Fibroblast of skin of right biceps (primary cell): ENCODE data around the gene TSEN15.
"Not testable (repeated sequence)": the region's sequence is repeated elsewhere in the genome, so short reads cannot be mapped to it uniquely, and the experiment has no call there.

Source experiments
- DNase-seq: peaks from one replicate; pipeline ENCODE4 v3.0.0-alpha.2; 2013

Gene TSEN15

GRCh38 chr1:184059887-184060286, 8.4 kb downstream of the TSEN15 start:
- DNase-seq: no peak

GRCh38 chr1:184060316-184060715, 8.8 kb downstream of the TSEN15 start:
- DNase-seq: peak; percentile 68

DNA sequence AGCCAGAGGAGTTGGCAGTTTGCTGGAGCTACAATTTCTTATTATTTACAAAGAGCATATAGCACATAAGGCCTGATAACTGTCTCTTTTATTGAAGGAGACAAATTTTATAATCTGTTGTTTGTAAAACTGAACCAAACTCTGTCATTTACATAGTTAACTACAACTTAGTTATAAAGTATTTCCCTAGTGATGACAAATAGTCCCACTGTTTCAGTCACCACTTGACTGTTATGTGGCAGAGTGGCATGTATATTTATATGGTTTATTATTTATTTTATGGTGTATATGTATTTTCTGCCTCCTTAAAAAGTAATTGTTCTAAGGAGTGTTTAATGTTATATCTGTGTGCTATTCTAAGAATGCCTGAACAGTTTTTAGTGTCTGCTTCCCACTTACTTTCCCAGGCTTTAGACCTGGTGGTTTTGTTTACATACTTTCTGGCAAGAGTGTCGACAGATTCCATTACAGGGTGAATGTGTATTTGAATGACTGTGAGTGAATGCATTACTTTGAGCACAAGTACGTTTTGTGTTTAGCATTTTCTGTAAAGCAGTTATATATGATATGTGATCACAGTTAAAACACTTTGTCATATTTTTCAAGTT, 10.0 kb downstream of the TSEN15 start:
- DNase-seq: peak; percentile 88

GRCh38 chr1:184062640-184063286, 11.2 kb downstream of the TSEN15 start:
- DNase-seq: no peak

DNA sequence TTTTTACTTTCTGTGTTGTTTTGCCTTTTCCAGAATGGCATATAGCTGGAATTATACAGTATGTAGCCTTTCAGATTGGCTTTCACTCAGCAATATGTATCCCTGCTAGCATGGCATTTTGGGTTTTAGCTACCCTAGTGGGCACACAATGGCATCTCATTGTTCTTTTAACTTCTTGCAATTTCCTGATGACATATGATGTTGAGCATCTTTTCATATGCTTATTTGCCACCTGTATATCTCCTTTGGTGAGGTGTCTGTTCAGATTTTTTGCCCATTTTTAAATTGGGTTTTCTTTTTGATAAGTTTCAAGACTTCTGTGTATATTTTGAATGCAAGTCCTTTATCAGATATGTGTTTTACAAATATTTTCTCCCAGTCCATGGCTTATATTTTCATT, 14.0 kb downstream of the TSEN15 start:
- DNase-seq: no peak

- DNase-seq: no peak
These were observed 16.8 kb downstream of the TSEN15 start for GRCh38 chr1:184068354-184068753.

GRCh38 chr1:184069675-184070074, 18.1 kb downstream of the TSEN15 start:
- DNase-seq: peak; percentile 20

DNA sequence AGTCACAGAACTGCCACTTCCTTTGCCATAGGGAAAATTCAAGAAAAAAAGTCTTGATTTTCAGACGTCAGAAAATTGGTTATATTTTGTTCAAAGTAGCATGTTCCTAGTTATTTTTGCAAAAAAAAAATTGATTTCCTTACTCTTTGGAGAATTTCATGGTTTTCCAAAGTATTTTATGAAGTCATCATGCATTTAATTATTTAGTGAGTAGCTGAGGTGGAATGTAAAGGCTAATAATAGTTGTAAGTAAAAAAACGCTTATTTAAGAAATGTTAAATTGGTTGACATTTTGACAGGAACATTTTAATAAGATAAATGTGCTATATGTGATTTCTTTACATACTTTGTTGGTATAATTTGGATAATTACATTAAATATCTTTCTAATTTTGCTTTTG, 20.8 kb downstream of the TSEN15 start:
- peak; percentile 31 for DNase-seq

DNA sequence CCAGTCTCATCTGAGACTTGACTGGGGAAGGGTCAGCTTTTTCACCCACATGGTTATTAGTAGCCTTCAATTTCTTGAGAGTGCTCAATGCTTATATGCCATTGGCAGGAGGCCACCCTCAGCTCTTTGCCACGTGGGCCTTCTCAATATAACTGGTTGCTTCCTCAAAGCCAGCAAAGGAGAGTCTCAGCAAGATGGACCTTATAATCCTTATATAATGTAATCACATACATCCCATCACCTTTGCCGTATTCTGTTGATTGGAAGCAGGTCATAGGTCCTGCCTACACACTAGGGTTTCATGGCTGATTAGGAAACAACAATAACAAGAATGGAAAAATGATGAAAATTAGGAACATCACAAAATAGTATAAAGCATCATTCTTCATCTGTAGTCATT, 22.9 kb downstream of the TSEN15 start:
- DNase-seq: no peak

DNA sequence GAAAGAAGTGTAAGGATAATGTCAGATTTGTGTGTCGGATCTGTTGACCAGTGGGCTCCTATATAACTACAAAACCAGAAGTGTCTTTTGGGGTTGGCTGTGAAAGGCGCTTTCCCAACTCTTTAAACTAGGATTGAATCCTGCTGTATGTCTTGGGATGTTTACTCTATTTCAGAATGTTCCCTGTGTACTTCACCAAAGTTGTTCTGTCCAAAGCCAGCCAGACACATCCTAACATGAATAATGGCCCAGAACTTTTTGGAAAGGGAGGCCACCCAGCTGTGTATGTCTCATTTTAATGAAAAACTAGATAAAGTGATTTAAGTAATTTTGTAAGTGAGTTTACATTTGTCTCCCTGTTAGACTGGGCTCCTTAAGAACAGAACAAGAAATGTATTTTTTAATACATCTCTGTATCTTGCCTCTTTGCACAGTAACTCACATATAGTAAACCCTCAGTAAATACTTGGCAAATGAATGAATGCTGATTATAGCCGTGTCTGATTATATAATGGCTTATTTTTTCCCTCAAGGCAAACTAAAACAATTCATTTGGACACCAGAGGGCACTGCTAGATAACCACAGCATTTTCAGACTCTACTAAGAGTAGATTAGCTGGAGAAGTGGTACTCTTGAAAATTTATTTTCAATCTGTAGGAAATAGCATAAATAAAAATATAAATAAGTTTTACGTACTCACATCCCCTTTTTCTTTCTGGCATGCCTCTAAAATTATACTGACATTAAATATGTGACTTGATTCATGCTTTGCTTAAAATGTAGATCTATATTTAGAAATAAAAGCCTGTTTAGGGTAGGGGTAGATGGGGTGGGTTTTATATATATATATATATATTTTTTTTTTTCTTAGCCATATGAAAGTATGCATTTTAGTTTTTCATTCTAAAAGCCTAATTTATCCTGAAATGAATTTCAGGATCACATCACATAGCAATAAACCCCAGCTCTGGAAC, 23.8 kb downstream of the TSEN15 start:
- DNase-seq: peak; percentile 65

GRCh38 chr1:184078564-184079249, 27.2 kb downstream of the TSEN15 start:
- no peak for DNase-seq

GRCh38 chr1:184080309-184080708, 28.8 kb downstream of the TSEN15 start:
- DNase-seq: no peak

DNA sequence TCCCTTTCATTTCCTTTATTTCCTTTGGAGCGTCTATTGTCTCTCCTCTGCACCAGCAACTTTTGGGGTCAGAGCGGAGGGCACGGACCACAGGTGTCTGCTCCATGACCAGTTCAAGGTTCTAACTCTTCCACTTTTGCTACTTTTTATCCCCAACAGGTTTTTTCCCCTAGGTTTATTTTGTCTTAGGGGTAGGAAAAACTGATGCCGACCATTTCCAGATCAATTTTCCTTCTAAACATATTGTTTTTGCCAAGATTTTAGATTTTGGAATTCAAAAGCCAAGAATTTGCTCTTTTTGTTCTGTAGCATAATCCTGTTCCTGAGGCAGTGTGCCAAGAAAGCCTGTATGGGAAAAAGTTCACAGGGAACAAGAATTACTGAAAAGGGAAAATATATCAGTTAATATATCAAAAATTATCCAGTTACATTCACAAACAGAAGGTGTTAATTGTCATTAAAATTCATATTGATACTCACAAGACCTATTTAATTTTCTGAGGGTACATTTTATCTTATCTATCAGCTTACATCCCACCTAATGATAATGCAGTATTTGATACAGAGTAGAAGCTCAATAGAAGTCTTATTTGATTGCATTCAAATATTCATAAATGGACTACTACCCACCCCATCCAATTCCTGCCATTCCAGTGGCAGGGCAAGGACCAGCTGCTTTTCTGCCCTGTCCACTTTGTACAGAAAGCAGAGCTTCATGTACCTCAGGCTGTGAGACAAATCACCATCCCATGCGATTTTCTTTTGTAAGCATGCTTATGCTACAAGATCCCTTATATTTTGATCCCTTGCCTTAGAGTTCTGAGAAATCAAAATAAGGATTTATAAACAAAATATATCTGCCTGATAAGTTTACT, 31.2 kb downstream of the TSEN15 start:
- no peak for DNase-seq

GRCh38 chr1:184085667-184086066, 34.1 kb downstream of the TSEN15 start:
- DNase-seq: no peak

DNA sequence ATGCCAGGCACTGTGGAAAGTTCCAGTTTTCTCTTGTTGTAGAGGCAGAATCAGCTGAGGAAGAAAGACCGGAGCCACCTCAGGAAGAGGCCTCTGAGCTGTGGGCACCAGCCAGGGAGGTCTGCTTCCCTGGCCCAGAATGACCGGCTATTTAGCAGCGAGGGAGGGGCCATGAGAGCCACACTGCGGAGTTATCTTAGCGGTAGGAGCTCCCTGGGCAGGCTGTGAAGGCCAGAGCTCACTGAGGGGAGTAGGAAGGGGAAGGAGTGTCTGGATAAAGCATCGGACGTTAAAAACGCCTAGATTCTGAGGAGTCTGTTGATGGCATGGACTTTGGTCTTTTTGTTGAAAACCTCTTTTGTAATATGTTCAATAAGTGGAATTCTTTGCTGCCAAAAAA, 36.5 kb downstream of the TSEN15 start:
- no peak for DNase-seq

GRCh38 chr1:184093071-184093470, 41.5 kb downstream of the TSEN15 start:
- DNase-seq: no peak

DNA sequence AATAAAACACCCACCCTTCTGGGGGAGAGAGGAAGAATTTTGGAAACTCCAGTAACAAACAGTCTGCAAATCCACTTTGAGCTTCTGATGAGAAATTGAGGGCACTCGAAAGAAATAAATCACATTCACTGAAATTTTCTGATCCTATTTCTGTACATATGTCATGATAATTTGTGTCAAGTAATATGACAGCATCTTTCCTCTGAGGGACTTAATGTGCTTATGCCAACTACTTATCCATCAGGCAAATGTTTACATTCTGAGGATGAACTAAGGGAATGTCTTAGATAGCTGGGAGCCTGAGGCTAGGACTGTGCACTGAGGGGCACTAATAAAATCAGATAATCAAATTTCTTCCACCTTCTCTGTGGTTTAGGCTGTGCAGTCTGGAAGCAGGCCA, 44.5 kb downstream of the TSEN15 start:
- no peak for DNase-seq

DNA sequence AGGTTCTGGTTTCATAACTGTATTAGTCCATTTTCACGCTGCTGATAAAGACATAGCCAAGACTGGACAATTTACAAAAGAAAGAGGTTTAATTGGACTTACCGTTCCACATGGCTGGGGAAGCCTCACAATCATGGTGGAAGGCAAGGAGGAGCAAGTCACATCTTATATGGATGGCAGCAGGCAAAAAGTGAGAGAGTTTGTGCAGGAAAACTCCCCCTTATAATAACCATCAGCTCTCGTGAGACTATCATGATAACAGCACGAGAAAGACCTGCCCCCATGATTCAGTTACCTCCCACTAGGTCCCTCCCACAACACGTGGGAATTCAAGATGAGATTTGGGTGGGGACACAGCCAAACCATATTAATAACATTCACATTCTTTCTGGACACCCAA, 45.0 kb downstream of the TSEN15 start:
- not testable (repeated sequence) for DNase-seq

- DNase-seq: no peak
These were observed 49.6 kb downstream of the TSEN15 start for GRCh38 chr1:184101141-184101540.

DNA sequence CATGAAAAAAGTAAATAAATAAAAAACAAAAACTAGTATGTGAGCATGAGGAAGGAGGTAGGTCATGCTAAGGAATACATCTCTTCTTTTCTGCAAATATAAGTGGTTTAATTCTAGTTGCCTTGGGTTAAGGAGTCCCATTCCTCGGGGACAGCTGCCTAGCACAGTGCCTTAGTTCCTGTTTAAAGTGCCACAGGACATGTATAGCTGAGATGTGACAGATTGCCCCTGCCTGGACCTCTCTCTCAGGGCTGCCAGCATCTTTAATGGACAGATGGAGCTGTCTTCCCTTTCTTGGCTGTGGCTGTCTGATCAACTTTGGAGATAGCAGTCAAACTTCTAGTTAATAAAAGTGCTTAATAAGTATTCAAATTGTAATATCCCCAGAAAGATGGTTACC, 50.0 kb downstream of the TSEN15 start:
- no peak for DNase-seq

DNA sequence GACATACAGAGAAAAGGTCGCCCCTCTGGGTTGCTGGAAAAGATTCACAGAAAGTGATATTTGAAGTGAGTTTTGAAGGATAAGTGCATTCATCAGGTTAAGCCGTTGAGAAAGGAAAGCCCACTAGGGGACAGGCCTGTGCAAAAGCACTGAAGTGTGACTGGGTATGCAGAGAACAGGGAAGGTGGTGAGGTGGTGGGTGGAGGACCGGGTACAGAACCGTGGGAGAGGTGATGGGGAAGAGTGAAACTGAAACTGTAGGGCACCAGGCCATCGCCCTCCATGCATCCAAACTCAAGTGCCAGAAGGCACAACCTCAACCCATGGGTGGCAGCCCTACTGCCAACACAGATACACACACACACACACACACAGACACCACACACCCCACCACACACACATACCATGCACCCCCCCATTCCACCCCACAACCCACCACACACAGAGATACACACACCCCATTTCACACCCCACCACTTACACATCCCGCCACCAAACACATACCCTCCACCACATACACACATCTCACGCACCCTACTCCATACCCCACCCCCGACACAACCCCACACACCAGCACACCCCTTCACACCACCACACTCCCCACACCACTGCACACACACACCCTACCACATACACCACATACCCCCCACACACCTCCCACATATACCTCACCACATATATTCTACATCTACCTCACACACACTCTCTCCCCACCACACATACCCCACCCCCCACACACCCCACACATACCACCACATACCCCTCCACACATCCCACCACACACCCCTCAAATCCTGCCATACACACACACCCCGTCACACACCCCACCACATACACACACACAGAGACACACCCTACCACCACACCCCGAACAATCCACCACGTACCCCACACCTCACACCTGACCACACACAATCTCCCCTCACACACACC, 59.0 kb downstream of the TSEN15 start:
- DNase-seq: no peak
